Colonic mucosa (tissue), 4 donors: ENCODE measurements around the gene LRRC75B. TPM values are rescaled to one million over a fixed set of nuclear protein-coding genes. Genes with fewer than 3 reads are reported as not detected.

Source experiments
- DNase-seq: peaks from one replicate; pipeline ENCODE4 v3.0.0-alpha.2; 2020
- H3K27ac ChIP-seq: fragments of 200-600 bp; one replicate; pipeline ENCODE4 v1.8.0; 2021
- H3K27me3 ChIP-seq: fragments of 200-600 bp; one replicate; pipeline ENCODE4 v1.8.0; 2021
- H3K36me3 ChIP-seq: fragments of 200-600 bp; one replicate; pipeline ENCODE4 v1.8.0; 2021
- H3K4me1 ChIP-seq: fragments of 200-600 bp; one replicate; pipeline ENCODE4 v1.8.0; 2021; ENCODE audit warnings: mild to moderate bottlenecking
- H3K4me3 ChIP-seq: fragments of 200-600 bp; one replicate; pipeline ENCODE4 v1.8.0; 2021
- H3K9ac ChIP-seq, 2 donors: one replicate each; pipeline ENCODE4 v1.7.0; 2013; ENCODE audit warnings: control low read depth in 2 of 2, low read depth in 2 of 2, low read length in 2 of 2
- H3K9me3 ChIP-seq: fragments of 200-600 bp; one replicate; pipeline ENCODE4 v1.8.0; 2021
- intact Hi-C: fragments of 100-400 bp; cut with DNase I; formaldehyde crosslinking; loops from one replicate; pipeline ENCODE4 v1.14.1; 2022
- total RNA-seq, 2 donors: library from RNA; stranded (reverse); fragmentation: NEBNext Ultra II Directional in 1 of 2; extraction: Animal tissue kit (Norgen Biotek cat#: 25700) in 1 of 2; gene quantifications; one replicate each; pipeline ENCODE4 v1.2.1, GENCODE V29; 2021
- TF ChIP-seq, protein P1 (sequence below): fragments of 200-600 bp; IDR thresholded peaks from one replicate; pipeline ENCODE4 v1.8.0; 2022; ENCODE audit warnings: antibody characterized with exemption, mild to moderate bottlenecking
- donor health status: healthy.
- donor health status: DM: no; HTN: no; CAD: no.
- donor health status: DM: no; HTN: no; CAD: no.

The LRRC75B gene
- total RNA-seq, 2 donors from 2014 or later, result 7.9 to 10.2 TPM

DNA sequence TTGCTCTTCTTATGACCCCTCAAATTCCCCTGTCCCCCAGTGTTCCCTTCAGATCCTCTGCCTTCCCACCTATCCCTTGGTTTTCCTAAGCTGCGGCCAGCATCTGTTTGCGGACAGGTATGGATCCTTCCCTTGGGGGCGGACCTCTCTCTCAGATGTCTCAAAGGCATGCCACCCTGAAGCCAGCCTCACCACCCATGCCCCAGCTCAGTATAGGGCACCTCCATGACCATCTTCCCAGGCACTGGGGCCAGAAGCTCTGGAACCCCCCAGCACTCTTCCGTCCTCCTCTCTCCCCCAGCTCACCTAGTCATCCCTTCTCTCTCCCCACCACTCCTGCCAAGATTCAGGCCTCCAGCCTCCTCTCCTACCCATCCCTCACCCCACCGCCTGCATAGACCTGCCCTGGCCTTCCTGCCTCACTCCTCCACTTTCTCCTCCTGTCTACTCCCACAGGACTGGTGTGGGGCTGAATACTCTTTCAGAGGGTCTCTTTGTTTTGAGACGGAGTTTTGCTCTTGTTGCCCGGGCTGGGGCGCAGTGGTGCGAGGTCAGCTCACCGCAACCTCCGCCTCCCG, 2.2 kb downstream of the LRRC75B start:
- Histone ChIP-seq H3K36me3 (no peaks in the 10 kb centered on the region), H3K27ac (no peak overlapping the region)

GRCh38 chr22:24589518-24590030, 3.3 kb downstream of the LRRC75B start:
- Histone ChIP-seq H3K27me3 (no peaks in the 10 kb centered on the region), H3K9me3 (no peaks in the 10 kb centered on the region), H3K4me1 (no peaks in the 10 kb centered on the region), H3K9ac (no peak overlapping the region), H3K27ac (no peak overlapping the region), H3K36me3 (no peaks in the 10 kb centered on the region), H3K4me3 (no peak overlapping the region)
- TF ChIP-seq, protein P1, sequence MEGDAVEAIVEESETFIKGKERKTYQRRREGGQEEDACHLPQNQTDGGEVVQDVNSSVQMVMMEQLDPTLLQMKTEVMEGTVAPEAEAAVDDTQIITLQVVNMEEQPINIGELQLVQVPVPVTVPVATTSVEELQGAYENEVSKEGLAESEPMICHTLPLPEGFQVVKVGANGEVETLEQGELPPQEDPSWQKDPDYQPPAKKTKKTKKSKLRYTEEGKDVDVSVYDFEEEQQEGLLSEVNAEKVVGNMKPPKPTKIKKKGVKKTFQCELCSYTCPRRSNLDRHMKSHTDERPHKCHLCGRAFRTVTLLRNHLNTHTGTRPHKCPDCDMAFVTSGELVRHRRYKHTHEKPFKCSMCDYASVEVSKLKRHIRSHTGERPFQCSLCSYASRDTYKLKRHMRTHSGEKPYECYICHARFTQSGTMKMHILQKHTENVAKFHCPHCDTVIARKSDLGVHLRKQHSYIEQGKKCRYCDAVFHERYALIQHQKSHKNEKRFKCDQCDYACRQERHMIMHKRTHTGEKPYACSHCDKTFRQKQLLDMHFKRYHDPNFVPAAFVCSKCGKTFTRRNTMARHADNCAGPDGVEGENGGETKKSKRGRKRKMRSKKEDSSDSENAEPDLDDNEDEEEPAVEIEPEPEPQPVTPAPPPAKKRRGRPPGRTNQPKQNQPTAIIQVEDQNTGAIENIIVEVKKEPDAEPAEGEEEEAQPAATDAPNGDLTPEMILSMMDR, result no peak
- DNase-seq, result no peak
- intact Hi-C loops, result no loop called here

More for the DNA sequence above, 2.2 kb downstream of the LRRC75B start:
- no peak for DNase-seq
- TF ChIP-seq, protein P1, result no peak
- Histone ChIP-seq H3K9ac (no peak overlapping the region), H3K27me3 (no peaks in the 10 kb centered on the region), H3K4me1 (no peaks in the 10 kb centered on the region), H3K4me3 (no peak overlapping the region), H3K9me3 (no peaks in the 10 kb centered on the region)
- intact Hi-C loops, result no loop called here

DNA sequence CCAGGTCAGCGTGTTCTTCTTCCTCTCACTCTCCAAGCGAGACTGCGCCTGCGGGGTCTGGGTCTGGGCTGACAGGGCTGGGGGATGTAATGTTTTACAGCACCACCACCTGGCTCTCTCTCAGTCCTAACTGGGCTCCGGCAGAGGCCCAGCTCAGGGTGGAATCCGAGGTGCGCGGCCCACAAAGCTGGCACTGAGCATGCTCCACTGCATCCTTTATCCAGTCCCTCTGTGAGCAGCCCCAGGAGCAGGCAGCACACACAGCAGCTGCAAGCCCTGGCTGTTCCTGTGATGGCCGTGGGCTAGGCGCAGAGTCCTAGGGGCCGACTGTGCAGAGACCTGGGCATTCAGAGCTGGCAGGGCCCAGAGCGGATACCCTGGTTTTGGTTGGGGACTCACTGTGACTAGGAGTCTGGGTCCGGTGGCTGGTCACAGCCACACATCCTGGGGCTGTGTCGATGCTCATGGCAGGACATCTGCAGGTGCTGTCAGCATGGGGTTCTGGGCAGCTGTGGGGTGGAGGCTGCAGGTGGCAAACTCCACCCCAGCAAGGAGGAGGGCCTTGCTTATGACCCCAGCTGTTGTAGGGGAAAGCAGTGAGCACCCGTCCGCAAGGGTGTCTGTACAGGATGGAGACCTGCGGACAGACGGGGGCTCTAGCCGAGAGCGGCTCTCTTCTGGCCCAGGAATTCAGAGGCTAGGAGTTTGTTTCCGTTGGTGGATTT, 4.0 kb downstream of the LRRC75B start:
- no peak overlapping the region for H3K9ac ChIP-seq
- no peaks in the 10 kb centered on the region for H3K36me3 ChIP-seq
- TF ChIP-seq, protein P1, result no peak
- no peaks in the 10 kb centered on the region for H3K9me3 ChIP-seq
- no peak for DNase-seq
- intact Hi-C loops, result no loop called here
- H3K4me1 ChIP-seq, result no peaks in the 10 kb centered on the region
- no peak overlapping the region for H3K4me3 ChIP-seq
- no peak overlapping the region for H3K27ac ChIP-seq
- H3K27me3 ChIP-seq, result no peaks in the 10 kb centered on the region

- TF ChIP-seq, protein P1, result no peak
- Histone ChIP-seq H3K27ac (no peak overlapping the region), H3K27me3 (no peaks in the 10 kb centered on the region), H3K4me3 (no peak overlapping the region), H3K36me3 (no peaks in the 10 kb centered on the region), H3K9ac (no peak overlapping the region), H3K4me1 (no peaks in the 10 kb centered on the region), H3K9me3 (no peaks in the 10 kb centered on the region)
- intact Hi-C loops, result no loop called here
- DNase-seq, result no peak
These were observed 4.5 kb downstream of the LRRC75B start for GRCh38 chr22:24588381-24588756.

GRCh38 chr22:24587948-24588347, 4.9 kb downstream of the LRRC75B start:
- DNase-seq, result no peak
- no peaks in the 10 kb centered on the region for H3K9me3 ChIP-seq
- H3K9ac ChIP-seq, result no peak overlapping the region
- intact Hi-C loops, result no loop called here
- no peak overlapping the region for H3K27ac ChIP-seq
- H3K27me3 ChIP-seq, result no peaks in the 10 kb centered on the region
- no peak overlapping the region for H3K4me3 ChIP-seq
- TF ChIP-seq, protein P1, result no peak
- H3K36me3 ChIP-seq, result no peaks in the 10 kb centered on the region
- H3K4me1 ChIP-seq, result no peaks in the 10 kb centered on the region
